GM21619 (cell line): Measurements from ENCODE around the gene PROB1.
"Not testable (repeated sequence)": the region's sequence is repeated elsewhere in the genome, so short reads cannot be mapped to it uniquely, and the experiment has no call there.

Experiments used
- ATAC-seq: cut with Tn5 transposase; IDR thresholded peaks from one replicate; pipeline ENCODE4 v1.9.1; 2021; ENCODE audit not compliant: unreplicated experiment

PROB1 gene

GRCh38 chr5:139381837-139382761 is 12.8 kb downstream of the PROB1 start:
- ATAC-seq = no peak

- no peak for ATAC-seq
These were observed 15.1 kb downstream of the PROB1 start for GRCh38 chr5:139379626-139380449.

GRCh38 chr5:139378941-139379361 is 16.0 kb downstream of the PROB1 start:
- ATAC-seq = no peak

- no peak for ATAC-seq
These were observed 16.6 kb downstream of the PROB1 start for GRCh38 chr5:139378101-139378825.

GRCh38 chr5:139377226-139377625 is 17.7 kb downstream of the PROB1 start:
- ATAC-seq = no peak

DNA sequence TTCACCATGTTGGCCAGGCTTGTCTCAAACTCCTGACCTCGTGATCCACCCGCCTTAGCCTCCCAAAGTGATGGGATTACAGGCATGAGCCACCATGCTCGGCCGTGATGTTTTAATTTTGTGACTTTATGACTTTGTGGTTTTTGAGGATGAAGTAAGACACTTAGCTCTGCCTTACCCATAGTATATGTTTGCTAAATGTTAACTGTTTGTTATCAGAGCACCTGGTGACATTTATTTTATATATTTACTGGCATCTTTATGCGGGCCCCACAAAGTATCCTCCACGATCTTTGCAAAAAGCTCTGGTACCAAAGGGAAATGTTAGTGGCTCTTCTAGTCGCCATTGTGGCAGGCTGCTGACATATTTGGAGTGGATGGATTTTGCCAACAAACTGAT is 18.5 kb downstream of the PROB1 start:
- no peak for ATAC-seq

- no peak for ATAC-seq
These were observed 20.0 kb downstream of the PROB1 start for GRCh38 chr5:139374909-139375308.

- ATAC-seq = no peak
These were observed 23.1 kb downstream of the PROB1 start for GRCh38 chr5:139371482-139372435.

- no peak for ATAC-seq
These were observed 25.7 kb downstream of the PROB1 start for GRCh38 chr5:139369181-139369580.

DNA sequence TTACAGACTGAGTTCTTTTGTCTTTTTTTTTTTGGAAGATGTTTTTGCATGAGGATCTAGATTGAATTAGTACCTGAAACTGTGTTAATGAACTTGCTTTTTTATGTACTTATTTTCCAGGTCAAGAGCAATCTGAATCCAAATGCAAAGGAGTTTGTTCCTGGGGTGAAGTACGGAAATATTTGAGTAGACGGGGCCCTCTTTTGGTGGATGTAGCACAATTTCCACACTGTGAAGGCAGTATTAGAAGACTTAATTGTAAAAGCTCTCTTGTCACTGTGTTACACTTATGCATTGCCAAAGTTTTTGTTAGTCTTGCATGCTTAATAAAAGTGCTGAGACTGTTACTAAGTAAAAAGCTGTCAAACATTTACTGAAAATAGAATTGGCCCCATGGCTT is 26.3 kb downstream of the PROB1 start:
- ATAC-seq = no peak

DNA sequence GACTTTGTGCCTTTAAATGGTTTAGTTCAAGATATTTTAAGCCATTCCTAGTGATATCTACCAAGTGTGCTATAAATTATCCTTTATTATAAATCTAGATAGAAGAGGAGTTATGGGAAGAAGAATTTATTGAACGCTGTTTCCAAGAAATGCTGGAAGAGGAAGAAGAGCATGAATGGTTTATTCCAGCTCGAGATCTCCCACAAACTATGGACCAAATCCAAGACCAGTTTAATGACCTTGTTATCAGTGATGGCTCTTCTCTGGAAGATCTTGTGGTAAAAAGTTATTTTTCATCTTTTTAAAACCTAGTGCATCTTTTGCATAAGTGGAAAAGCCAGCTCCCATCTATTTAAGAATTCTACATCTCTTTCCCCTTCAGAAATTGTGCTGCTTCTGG is 30.4 kb downstream of the PROB1 start:
- ATAC-seq = no peak

GRCh38 chr5:139363937-139364336 is 31.0 kb downstream of the PROB1 start:
- ATAC-seq = no peak

GRCh38 chr5:139361835-139362429 is 33.0 kb downstream of the PROB1 start:
- no peak for ATAC-seq

DNA sequence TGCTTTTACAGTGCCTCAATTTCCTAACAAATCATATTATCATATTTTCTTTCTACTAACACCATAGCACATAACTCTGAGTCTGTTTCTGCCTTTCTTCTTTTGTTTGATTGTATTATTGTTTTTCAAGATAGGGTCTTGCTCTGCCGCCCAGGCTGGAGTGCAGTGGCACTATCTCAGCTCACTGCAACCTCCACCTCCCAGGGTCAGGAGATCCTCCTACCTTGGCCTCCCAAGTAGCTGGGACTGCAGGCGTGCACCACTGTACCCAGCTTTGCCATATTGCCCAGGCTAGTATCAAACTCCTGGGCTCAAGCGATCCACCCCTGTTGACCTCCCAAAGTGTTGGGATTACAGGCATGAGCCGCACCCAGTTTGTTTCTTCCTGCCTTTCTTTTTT is 34.5 kb downstream of the PROB1 start:
- ATAC-seq = no peak

- no peak for ATAC-seq
These were observed 36.8 kb downstream of the PROB1 start for GRCh38 chr5:139358064-139358463.

- not testable (repeated sequence) for ATAC-seq
These were observed 39.0 kb downstream of the PROB1 start for GRCh38 chr5:139355900-139356299.

- ATAC-seq = no peak
These were observed 40.7 kb downstream of the PROB1 start for GRCh38 chr5:139354186-139354585.

- not testable (repeated sequence) for ATAC-seq
These were observed 47.0 kb downstream of the PROB1 start for GRCh38 chr5:139347863-139348262.

- not testable (repeated sequence) for ATAC-seq
These were observed 49.5 kb downstream of the PROB1 start for GRCh38 chr5:139345442-139345841.

- ATAC-seq = no peak
These were observed 50.7 kb downstream of the PROB1 start for GRCh38 chr5:139344177-139344576.
